Limb (tissue), 2 donors: Measurements from ENCODE around the gene P3H2.

ENCODE experiments used
- DNase-seq, 2 donors: peaks; one replicate each; pipeline ENCODE4 v3.0.0-alpha.2; 2016; ENCODE audit errors: extremely low spot score in 2 of 2

The P3H2 gene

GRCh38 chr3:190018460-190018859, 102.2 kb downstream of the P3H2 start:
- DNase-seq: no peak

GRCh38 chr3:190017521-190018288, 103.0 kb downstream of the P3H2 start:
- no peak for DNase-seq

GRCh38 chr3:190016966-190017365, 103.7 kb downstream of the P3H2 start:
- DNase-seq: no peak

GRCh38 chr3:190014940-190015339, 105.8 kb downstream of the P3H2 start:
- DNase-seq: no peak

DNA sequence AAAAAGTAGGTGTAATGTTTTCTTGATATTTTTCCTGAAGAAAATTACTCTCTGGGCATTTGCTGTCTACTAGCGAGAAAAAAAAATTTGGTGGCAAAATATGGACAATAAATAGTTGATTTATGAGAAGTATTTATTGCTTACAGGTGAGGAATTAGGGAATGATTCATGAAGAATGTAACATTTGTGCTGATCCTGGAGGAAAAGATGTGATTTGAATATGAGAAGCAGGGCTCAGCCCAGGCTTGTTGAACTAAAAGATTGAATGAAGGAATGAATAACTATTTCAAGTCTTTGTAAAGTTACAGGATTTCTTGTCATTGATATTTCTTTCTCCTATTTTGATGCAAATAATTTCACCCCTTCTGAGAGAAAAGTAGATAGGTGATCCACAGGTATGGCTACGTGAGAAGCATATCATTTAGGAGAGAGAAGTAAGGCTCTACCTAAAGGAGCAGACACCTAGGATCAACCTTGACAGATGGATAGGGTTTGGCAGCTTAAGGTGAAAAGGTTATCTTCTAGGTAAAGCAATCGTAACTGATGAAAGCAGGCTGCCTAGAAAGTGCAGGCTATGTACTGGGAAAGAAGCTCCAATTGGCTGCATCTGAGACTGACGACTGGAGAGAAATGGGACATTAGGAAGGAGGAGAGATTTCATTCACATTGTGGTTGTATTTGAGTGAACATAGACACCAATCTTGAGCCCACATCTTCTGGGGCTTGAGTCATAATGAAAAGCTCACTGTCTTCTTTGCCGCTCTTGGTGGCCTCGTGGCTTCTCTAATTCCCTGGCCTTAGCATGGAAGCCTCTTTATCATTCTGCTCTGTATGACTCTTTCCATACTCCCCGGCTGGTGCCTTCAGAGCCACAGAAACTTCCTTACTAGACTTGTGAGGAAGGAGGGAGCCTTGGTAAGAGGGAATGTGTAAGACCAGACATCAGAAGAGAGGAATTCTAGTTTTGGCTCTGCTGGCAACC, 106.5 kb downstream of the P3H2 start:
- no peak for DNase-seq

DNA sequence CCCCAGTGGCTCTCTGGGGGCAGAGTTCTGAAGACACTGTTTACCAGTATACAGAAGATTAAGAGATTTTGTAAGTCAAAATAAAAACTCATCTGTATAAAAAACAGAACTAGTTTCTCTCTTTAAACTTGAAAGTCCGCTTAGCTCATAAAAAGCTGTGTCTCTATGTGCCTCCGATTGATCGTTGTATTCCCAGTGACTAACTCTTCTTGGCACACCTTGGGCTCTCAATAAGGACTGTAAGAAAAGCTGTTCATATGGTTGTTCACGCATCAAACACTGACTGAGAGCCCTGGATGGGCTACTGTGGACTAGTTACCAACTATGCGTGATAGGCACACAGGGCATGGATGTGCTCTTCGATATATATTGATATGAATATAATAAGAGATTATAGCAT, 107.9 kb downstream of the P3H2 start:
- DNase-seq: no peak

DNA sequence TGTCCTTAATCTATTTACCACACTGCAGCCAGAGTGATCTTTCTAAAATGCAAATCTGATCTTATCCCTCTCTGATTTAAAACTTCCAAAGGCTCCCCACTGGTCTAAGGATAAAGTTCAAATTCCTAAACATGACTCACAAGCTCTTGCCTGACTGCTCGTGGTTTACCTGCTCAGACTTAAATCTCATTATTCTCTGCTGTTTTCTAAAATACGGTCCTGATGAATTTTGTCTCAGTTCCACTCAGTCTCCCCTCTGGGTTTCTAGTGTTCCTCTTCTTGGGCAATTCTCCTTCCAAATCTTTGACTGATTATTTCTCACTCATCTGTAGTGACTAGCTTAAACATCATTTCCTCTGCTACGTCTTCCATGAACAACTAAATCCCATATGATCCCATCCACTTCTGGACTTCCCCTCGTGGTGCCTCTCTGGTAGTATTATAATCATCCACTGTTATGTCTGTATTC, 108.3 kb downstream of the P3H2 start:
- no peak for DNase-seq

DNA sequence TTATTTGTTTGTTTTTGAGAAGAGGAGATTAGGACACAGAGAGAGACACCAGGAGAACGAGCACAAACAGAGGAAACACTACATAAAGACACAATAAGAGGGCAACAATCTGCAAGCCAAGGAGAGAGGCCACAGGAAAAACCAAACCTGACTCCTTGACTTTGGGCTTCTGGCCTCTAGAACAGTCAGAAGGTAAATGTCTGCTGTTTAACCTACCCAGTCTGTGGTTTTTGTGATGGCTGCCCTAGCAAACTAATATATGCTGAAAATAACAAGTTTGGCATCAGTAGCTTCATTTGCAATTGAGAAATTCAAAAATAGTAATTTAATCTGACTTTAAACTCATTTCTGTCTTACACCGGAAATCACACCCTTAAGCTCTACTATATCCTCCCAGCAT, 110.2 kb downstream of the P3H2 start:
- no peak for DNase-seq

DNA sequence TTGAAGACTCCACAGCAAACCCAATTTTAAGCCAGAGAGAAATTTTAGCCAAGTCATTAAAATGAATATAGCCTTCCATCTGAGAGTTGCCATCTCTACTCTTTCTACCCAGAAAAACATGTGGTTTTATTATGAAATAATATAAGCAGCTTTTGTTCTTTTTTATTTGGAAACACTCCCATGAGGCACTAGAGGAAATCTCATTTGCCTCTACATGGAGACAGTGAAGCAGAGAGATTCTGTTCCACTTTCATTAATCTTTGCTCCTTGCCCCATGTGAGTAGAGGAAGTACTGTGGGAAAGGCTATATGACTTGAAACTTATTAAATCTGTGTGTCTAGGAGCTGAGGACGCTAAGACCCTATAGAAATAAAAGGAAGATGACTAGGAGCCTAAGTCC, 111.1 kb downstream of the P3H2 start:
- DNase-seq: no peak

- DNase-seq: no peak
These were observed 112.3 kb downstream of the P3H2 start for GRCh38 chr3:190008432-190008831.

DNA sequence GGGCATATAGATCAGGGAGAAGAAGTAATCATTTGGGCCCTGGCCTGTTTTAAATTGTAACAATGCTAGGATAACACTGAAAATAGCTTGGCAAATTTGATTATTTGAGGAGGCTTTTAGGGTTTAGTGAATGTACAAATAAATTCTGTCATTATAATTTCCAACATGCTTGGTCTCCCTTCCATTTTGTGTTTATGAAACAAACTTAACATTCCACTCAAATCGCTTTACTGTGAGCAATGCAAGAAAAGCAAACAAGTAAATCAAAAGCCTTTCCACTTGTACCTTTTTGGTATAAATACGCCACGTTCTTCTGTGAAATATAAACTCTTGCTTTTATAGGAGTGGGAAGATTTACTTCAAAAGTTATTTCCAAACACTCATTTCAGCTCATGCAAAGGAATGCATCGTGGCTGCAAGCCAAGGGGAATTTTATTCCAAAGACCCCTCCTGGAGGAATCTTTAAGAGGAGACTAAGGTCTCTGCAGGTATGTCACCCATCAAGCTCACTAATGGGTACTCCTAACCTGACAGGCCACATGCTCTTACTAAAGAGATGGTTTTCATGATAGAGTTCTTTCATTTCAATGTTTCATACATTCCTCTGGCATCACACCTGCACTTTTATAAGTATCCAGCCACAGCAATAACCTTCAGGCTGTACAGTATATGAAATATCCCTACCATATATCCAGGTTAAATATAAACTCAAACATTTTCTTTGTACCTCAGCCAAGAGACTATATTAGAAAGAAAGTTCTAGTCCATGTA, 115.2 kb downstream of the P3H2 start:
- DNase-seq: no peak

DNA sequence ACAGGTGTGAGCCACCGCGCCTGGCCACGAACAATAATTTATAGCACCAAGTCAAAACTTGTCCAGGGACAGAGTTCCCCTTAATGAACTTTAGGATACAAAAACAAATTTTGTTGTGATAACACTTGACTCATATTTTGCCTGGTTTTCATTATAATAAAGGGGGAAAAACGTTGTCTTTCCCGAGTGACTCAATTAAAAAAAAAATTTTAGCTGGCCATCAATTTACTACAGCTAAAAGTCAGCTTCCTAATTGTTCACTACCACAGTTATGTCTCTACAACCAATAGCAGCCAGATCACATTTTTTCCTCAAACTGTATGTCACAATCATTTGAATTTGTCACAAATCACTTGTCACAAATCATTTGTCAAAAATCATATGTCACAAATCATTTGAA, 116.0 kb downstream of the P3H2 start:
- no peak for DNase-seq

DNA sequence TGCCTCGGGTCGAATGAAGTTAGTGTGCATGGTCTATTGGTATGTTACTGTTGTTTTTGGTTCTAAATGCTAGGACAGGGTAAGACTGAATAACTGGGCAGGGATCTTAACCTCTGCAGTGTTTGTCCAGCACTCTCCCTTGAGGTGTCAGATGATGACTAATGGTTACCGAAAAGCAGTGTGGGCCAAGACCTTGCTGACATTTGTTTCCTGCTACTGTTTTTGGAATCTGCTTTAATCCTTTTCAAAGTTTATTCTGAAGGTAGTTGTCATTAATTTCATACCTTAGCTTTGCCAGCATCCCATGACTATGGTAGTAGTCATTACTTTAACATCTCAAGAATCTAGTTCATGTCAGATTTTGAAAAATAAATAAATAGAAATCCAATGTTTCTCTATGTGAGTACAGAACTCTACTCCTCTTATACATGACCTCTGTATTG, 117.0 kb downstream of the P3H2 start:
- no peak for DNase-seq

GRCh38 chr3:190003068-190003467, 117.6 kb downstream of the P3H2 start:
- DNase-seq: no peak

DNA sequence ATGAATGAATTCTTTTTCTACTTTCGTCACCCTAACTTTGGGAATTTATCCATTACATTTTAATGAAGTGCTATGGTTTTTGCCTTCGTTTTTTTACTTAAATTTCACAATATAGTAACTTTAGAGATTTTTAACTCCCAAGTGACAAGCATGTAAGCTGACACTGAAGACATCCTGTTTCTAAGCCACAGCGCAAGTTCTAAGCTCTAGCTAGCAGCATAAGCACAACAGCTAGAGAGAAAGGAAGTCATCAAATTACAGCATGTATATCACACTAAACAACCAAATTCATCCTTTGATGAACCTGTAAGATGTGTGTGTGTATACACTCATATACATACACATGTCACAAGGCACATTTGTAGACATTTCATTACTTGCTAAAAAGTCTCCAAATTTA, 119.3 kb downstream of the P3H2 start:
- DNase-seq: no peak

- no peak for DNase-seq
These were observed 119.9 kb downstream of the P3H2 start for GRCh38 chr3:190000861-190001196.

- DNase-seq: no peak
These were observed 120.4 kb downstream of the P3H2 start for GRCh38 chr3:190000187-190000860.

DNA sequence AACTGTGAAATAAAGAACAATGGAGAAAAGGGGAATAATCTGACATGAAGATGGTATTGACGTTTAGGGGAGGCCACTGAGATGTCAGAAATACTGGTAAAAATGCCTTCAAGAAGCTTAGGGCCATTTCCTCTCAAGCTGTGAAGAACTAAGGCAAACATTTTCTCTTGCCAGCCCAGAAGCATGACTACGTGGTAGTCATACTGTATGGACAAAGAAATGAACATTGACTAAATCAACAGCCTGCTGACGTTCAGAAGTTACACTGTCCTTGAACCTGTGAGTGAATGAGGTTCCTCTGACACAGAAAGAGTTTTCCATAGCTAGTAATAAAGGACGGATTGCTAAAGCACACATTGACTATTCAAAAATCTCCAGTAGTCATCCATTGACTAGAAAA, 121.0 kb downstream of the P3H2 start:
- DNase-seq: no peak

DNA sequence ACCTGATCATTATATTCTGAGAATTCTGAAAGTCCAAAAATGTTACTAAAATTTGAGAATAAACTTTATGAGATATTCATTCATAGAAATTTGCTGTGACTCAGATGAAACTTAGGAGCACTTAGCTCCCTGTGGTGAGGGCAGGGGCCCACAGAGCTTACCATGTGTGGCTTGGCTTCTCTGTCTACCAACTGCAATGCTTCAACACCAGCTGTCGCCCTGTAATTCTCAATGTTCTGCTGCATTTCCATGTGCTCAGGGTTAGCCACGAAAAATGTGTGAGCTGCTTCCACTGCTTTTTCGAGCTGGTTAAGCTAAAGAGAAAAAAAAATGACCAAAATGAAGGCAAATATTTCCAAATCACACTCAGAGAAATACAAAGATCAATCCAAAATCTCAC, 125.6 kb downstream of the P3H2 start:
- peak in 1 of 2 donors; percentile 46 for DNase-seq

DNA sequence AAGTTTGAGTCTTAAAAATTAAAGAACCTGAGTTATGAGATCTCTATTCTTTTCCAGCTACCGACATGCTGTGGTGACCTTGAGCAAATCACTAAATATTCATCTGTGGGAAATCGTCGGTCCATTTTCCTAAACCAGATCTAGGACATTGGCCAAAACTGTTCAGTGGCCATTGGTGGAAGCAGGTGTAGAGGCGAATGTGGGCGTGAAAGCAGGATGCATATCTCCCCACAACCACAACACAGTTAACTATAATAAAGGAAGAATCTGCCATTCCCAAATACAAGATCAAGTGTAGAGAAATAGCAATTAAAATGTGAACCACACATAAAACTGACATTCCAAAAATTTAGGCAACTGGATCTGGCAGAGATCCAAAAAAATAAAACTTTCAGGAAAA, 129.9 kb downstream of the P3H2 start:
- DNase-seq: no peak

DNA sequence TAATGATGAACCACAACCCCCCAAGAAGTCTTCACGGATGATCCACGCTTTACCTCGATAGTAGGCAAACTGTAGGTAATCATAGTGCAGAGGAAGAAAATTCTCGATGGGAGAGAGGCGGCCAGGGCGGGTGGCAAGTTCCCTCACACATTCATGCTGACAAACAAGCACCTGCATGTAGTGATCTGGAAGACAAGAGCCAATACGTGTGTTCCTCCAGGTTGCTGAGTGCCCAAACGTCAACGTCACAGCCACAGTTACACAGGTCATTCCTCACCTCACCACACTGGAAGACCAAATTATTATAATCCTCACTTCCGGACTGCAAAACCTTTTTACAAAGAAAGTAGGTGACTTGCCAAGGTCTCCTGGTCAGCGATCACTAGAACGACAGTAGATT, 131.8 kb downstream of the P3H2 start:
- no peak for DNase-seq
